Spleen (tissue), 11 donors: ENCODE measurements around the gene RECK. TPM values are rescaled to one million over a fixed set of nuclear protein-coding genes. Genes with fewer than 3 reads are reported as not detected.

Experiments
- DNase-seq: peaks from one replicate; pipeline ENCODE4 v3.0.0-alpha.2; 2020
- H3K27ac ChIP-seq, 8 donors: fragments of 200-600 bp; sonication (generic) in 7 of 8; 1 replicate in 4 of 8; 2 replicates in 4 of 8; pipeline versions ENCODE4 v1.5.0 to v1.8.0; 2016 to 2021; ENCODE audit warnings: inconsistent platforms in 4 of 8, mild to moderate bottlenecking in 4 of 8, moderate library complexity in 1 of 8
- H3K27me3 ChIP-seq, 7 donors: fragments of 200-600 bp; sonication (generic) in 6 of 7; replicated peaks in 1 of 7; 1 replicate in 4 of 7; 2 replicates in 3 of 7; pipeline versions ENCODE4 v1.5.0 to v1.8.0; 2016 to 2021; ENCODE audit warnings: inconsistent platforms in 3 of 7, mild to moderate bottlenecking in 1 of 7
- H3K36me3 ChIP-seq, 6 donors: fragments of 200-600 bp; sonication (generic) in 5 of 6; 1 replicate in 4 of 6; 2 replicates in 2 of 6; pipeline versions ENCODE4 v1.5.0 to v1.8.0; 2016 to 2021; ENCODE audit warnings: inconsistent platforms in 2 of 6
- H3K4me1 ChIP-seq, 6 donors: fragments of 200-600 bp; sonication (generic) in 5 of 6; 1 replicate in 3 of 6; 2 replicates in 3 of 6; pipeline versions ENCODE4 v1.5.0 to v1.8.0; 2016 to 2021; ENCODE audit warnings: inconsistent platforms in 3 of 6
- H3K4me3 ChIP-seq, 8 donors: fragments of 200-600 bp; sonication (generic) in 7 of 8; 1 replicate in 4 of 8; 2 replicates in 4 of 8; pipeline versions ENCODE4 v1.5.0 to v1.8.0; 2016 to 2021; ENCODE audit warnings: inconsistent platforms in 4 of 8, mild to moderate bottlenecking in 4 of 8, moderate library complexity in 2 of 8
- H3K9me3 ChIP-seq, 8 donors: fragments of 200-600 bp; sonication (generic) in 7 of 8; 1 replicate in 4 of 8; 2 replicates in 4 of 8; pipeline versions ENCODE4 v1.5.0 to v1.8.0; 2016 to 2021; ENCODE audit warnings: inconsistent platforms in 4 of 8
- POLR2A ChIP-seq, 3 donors: fragments of 450-650 bp; IDR thresholded peaks; one replicate each; pipeline ENCODE4 v1.5.1; 2017; ENCODE audit warnings: antibody characterized with exemption in 3 of 3, mild to moderate bottlenecking in 1 of 3
- POLR2AphosphoS5 ChIP-seq, 3 donors: sonication (generic); formaldehyde crosslinking; IDR thresholded peaks; one replicate each; pipeline ENCODE4 v1.5.1; 2017; ENCODE audit warnings: antibody characterized with exemption in 3 of 3
- whole genome bisulfite sequencing, 5 donors: extraction: QIAGEN DNeasy Blood & Tissue Kit in 3 of 5; methylation state at CpG; one replicate each; pipeline versions ENCODE4 v1.1.5 to v1.1.7; 2013 to 2018; 5-methylcytosine and 5-hydroxymethylcytosine counted together
- intact Hi-C: fragments of 100-400 bp; cut with DNase I; formaldehyde crosslinking; loops from one replicate; pipeline ENCODE4 v1.15.0; 2023; ENCODE audit warnings: low total_unique reads
- polyA plus RNA-seq, 3 donors: library from polyadenylated mRNA; stranded (reverse); fragments of 200-250 nt; gene quantifications; one replicate each; pipeline ENCODE4 v1.2.1, GENCODE V29; 2013
- total RNA-seq, 7 donors: library from RNA; depleted of rRNA in 3 of 7; stranded (reverse); fragments of >200 nt in 3 of 7; fragmentation: NEBNext Ultra II Directional in 4 of 7; extraction: Animal tissue kit (Norgen Biotek cat#: 25700) in 4 of 7; gene quantifications; one replicate each; pipeline versions ENCODE4 v1.1.0 to v1.2.1, GENCODE V29; 2016 to 2021
- TF ChIP-seq, protein P1 (sequence below), 11 experiments: fragments of 200-600 bp in 7 of 11; fragments of 450-650 bp in 4 of 11; sonication (generic) in 4 of 11; IDR thresholded peaks in 8 of 11; conservative IDR thresholded peaks in 3 of 11; 1 replicate in 7 of 11; 2 replicates in 4 of 11; pipeline versions ENCODE4 v1.4.0 to v1.8.0; 2016 to 2021; ENCODE audit warnings: antibody characterized with exemption in 11 of 11, inconsistent platforms in 4 of 11, mild to moderate bottlenecking in 1 of 11
- donor health status: healthy with polysubstance abuse.
- donor health status: DM: no; HTN: no; CAD: no; lungs with moderate emphysema.
- donor health status: DM: no; HTN: no; CAD: no.
- donor health status: Bipolar disorder and iron deficiency.
- donor health status: healthy.
- donor health status: DM: no; HTN: no; CAD: no.
- donor health status: DM: yes; HTN: yes; CAD: no.

Gene RECK
- total and polyA plus RNA-seq, 10 donors: 2.7 to 16.0 (median 9.8) TPM

DNA sequence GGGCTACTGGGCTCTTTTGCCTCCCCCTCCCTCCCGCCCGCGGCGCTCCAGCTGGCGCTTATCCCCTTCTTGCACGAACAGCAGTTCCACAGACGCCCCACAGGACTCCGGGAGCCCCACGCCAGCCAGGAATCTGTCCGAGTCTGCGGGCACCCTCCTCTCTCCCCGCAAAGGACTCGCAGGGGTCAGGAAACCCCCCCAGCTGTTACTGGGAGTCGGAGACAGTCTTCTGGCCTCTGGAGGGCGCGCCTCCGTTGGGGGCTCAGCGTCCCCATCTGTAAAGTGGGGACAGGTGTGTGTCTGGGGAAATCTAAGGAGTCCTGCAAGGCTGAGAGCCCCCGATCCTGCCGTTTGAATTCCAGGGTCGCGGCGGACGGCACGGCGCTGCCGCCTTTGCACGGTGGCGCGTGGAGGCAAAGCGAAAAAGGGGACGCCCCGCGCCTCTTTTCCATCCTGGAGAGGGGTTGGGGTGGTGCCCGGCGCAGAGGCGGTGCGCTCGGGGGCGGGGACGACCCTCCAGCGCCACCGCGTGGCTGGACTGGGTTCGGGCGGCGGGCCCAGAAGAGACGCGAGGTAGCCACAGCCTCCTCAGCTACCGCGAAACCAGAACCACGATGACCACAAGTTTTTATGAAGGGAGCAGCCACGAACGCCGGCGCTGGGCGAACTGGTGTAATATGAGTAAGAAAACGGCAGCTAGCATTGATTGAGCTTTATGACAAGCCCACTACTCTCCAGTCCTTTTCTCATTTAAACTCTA is 129.6 kb downstream of the RECK start:
- Histone ChIP-seq H3K36me3 (peaks cover 0 to 22% (median 2%) of the 10 kb centered on the region in 6 donors), H3K27ac (peak overlapping the region in 2 of 8 donors; percentile 37 to 76), H3K9me3 (no peaks in the 10 kb centered on the region), H3K4me3 (peak overlapping the region; percentile 35 to 72 (median 48)), H3K4me1 (peaks cover 5 to 39% (median 23%) of the 10 kb centered on the region in 6 donors), H3K27me3 (peaks cover 0 to 6% (median 0%) of the 10 kb centered on the region in 7 donors)
- peak; percentile 96 for DNase-seq
- TF ChIP-seq POLR2AphosphoS5 (IDR thresholded peaks at IDR 0.05) (peak; percentile 59 to 87 (median 71)), POLR2A (IDR thresholded peaks at IDR 0.05) (no peak)
- TF ChIP-seq, protein P1, sequence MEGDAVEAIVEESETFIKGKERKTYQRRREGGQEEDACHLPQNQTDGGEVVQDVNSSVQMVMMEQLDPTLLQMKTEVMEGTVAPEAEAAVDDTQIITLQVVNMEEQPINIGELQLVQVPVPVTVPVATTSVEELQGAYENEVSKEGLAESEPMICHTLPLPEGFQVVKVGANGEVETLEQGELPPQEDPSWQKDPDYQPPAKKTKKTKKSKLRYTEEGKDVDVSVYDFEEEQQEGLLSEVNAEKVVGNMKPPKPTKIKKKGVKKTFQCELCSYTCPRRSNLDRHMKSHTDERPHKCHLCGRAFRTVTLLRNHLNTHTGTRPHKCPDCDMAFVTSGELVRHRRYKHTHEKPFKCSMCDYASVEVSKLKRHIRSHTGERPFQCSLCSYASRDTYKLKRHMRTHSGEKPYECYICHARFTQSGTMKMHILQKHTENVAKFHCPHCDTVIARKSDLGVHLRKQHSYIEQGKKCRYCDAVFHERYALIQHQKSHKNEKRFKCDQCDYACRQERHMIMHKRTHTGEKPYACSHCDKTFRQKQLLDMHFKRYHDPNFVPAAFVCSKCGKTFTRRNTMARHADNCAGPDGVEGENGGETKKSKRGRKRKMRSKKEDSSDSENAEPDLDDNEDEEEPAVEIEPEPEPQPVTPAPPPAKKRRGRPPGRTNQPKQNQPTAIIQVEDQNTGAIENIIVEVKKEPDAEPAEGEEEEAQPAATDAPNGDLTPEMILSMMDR (IDR thresholded peaks at IDR 0.05 in 8 of 11, conservative IDR thresholded peaks at IDR 0.05 in 3 of 11): peak; percentile 85 to 99 (median 97)
- intact Hi-C loops: no loop called here
- 6 to 15% (median 8%) methylated on average over 29 to 58 of the region's 58 CpGs for WGBS, 5 donors

DNA sequence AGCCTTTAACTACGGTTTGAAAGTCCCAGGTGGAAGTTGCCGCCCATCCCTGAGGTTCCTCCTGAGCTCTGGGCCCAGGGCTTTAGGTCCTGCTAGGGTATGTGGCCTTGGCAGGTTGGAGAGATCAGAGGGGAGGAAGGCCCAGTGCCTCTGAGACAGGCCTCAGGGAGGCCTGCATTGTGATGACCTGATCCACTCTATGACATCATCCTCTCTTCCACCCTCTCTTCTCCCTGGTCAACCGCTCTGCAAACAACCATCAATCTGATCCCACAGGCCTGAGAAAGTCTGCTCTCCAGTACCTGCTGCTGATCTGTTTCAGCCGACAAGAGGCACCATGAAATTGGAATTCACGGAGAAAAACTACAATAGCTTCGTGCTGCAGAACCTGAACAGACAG is 132.5 kb downstream of the RECK start, which contains the start of gene CCIN:
Gene CCIN, plus strand, starts transcription at position 223 of the 400 bp plus-strand sequence. Its CDS starts 115 bp downstream, at position 338.
- Histone ChIP-seq H3K4me3 (no peak within 1 kb of the TSS), H3K4me1 (peaks cover 5 to 29% (median 14%) of the 10 kb centered on the region in 6 donors), H3K27ac (no peak within 1 kb of the TSS), H3K27me3 (peaks cover 0 to 6% (median 0%) of the 10 kb centered on the region in 7 donors), H3K36me3 (no peaks in the 10 kb centered on the region), H3K9me3 (no peaks in the 10 kb centered on the region)
- 84 to 97% (median 88%) methylated on average over 6 of the region's 6 CpGs for WGBS, 5 donors
- TF ChIP-seq POLR2A (IDR thresholded peaks at IDR 0.05) (no peak), POLR2AphosphoS5 (IDR thresholded peaks at IDR 0.05) (no peak)
- TF ChIP-seq, protein P1 (IDR thresholded peaks at IDR 0.05 in 8 of 11, conservative IDR thresholded peaks at IDR 0.05 in 3 of 11): no peak
- no peak for DNase-seq
- intact Hi-C loops: loop anchor here (2.0 kb wide), 1 partner anchor 66 kb away; no protein-coding TSS in a partner anchor

DNA sequence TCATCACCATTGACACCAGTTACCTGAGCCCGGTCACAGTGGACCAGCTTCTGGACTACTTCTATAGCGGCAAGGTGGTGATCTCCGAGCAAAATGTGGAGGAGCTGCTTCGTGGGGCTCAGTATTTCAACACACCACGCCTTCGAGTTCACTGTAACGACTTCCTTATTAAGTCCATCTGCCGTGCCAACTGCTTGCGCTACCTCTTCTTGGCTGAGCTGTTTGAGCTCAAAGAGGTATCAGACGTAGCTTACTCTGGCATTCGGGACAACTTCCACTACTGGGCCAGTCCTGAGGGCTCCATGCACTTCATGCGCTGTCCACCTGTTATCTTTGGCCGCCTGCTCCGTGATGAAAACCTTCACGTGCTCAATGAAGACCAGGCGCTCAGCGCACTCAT is 133.0 kb downstream of the RECK start:
- intact Hi-C loops: loop anchor here (2.0 kb wide), 1 partner anchor 67 kb away; no protein-coding TSS in a partner anchor
- WGBS, 5 donors: 70 to 89% (median 79%) methylated on average over 17 of the region's 17 CpGs

More for the DNA sequence above, 133.0 kb downstream of the RECK start:
- H3K4me3 ChIP-seq: no peak overlapping the region
- no peaks in the 10 kb centered on the region for H3K9me3 ChIP-seq
- DNase-seq: no peak
- peaks cover 0 to 6% (median 0%) of the 10 kb centered on the region in 7 donors for H3K27me3 ChIP-seq
- no peaks in the 10 kb centered on the region for H3K36me3 ChIP-seq
- TF ChIP-seq POLR2A (IDR thresholded peaks at IDR 0.05) (no peak), POLR2AphosphoS5 (IDR thresholded peaks at IDR 0.05) (no peak)
- TF ChIP-seq, protein P1 (IDR thresholded peaks at IDR 0.05 in 8 of 11, conservative IDR thresholded peaks at IDR 0.05 in 3 of 11): no peak
- H3K27ac ChIP-seq: no peak overlapping the region
- H3K4me1 ChIP-seq: peaks cover 5 to 26% (median 14%) of the 10 kb centered on the region in 6 donors
